ENCODE measurements around the gene SEMA6C.

Gene SEMA6C

GRCh38 chr1:151157067-151157531 lies 10.7 kb upstream of the SEMA6C start:
- DNase-seq = peak; percentile 61

GRCh38 chr1:151156515-151156819 lies 10.0 kb upstream of the SEMA6C start, which contains the start of gene TNFAIP8L2:
TNFAIP8L2 (plus strand) TSS chr1:151156649; CDS start chr1:151158698, 2,049 bp downstream.
- peak; percentile 81 for DNase-seq

- no peak for DNase-seq
These were observed 1.2 kb upstream of the SEMA6C start for GRCh38 chr1:151147665-151148064.

- no peak for DNase-seq
These were observed 687 bp upstream of the SEMA6C start for GRCh38 chr1:151147132-151147503.

GRCh38 chr1:151146072-151146411 lies 389 bp downstream of the SEMA6C start:
- no peak for DNase-seq

GRCh38 chr1:151145304-151146071 lies 943 bp downstream of the SEMA6C start:
- DNase-seq = peak; percentile 25

- DNase-seq = no peak
These were observed 1.7 kb downstream of the SEMA6C start for GRCh38 chr1:151144474-151145303.

GRCh38 chr1:151143986-151144385 lies 2.4 kb downstream of the SEMA6C start:
- DNase-seq = no peak

- DNase-seq = no peak
These were observed 3.4 kb downstream of the SEMA6C start for GRCh38 chr1:151143057-151143435.

GRCh38 chr1:151142411-151143056 lies 3.9 kb downstream of the SEMA6C start:
- DNase-seq = no peak

GRCh38 chr1:151137789-151138188 lies 8.6 kb downstream of the SEMA6C start:
- no peak for DNase-seq

- DNase-seq = no peak
These were observed 10.7 kb downstream of the SEMA6C start for GRCh38 chr1:151135433-151136385.

- no peak for DNase-seq
These were observed 11.4 kb downstream of the SEMA6C start for GRCh38 chr1:151134991-151135390.

- DNase-seq = no peak
These were observed 12.0 kb downstream of the SEMA6C start for GRCh38 chr1:151134396-151134795.

- no peak for DNase-seq
These were observed 13.2 kb downstream of the SEMA6C start for GRCh38 chr1:151133018-151133806.

GRCh38 chr1:151132335-151133017 lies 14.0 kb downstream of the SEMA6C start:
- DNase-seq = no peak

- DNase-seq = no peak
These were observed 14.6 kb downstream of the SEMA6C start for GRCh38 chr1:151131701-151132334.

GRCh38 chr1:151130987-151131586 lies 15.3 kb downstream of the SEMA6C start:
- DNase-seq = peak; percentile 88

GRCh38 chr1:151128800-151129199 lies 17.6 kb downstream of the SEMA6C start:
- no peak for DNase-seq

GRCh38 chr1:151124763-151125403 lies 21.5 kb downstream of the SEMA6C start:
- DNase-seq = no peak
